NT2/D1 (cell line): ENCODE measurements around the gene JDP2.

Source experiments
- SUZ12 ChIP-seq: IDR thresholded peaks from 2 replicates; pipeline ENCODE4 v1.6.1; 2011; ENCODE audit not compliant: insufficient read length, insufficient read depth; ENCODE audit errors: extremely low read depth
- YY1 ChIP-seq: IDR thresholded peaks from 2 replicates; pipeline ENCODE4 v1.6.1; 2011; ENCODE audit not compliant: insufficient read length, insufficient read depth

GRCh38 chr14:75510547-75510946 is 82.7 kb downstream of the JDP2 start:
- TF ChIP-seq YY1 (no peak), SUZ12 (no peak)
